Measurements from ENCODE around the gene ARL8A.
"Not testable (repeated sequence)": the region's sequence is repeated elsewhere in the genome, so short reads cannot be mapped to it uniquely, and the experiment has no call there.

ARL8A gene

GRCh38 chr1:202146993-202147392 lies 2.5 kb upstream of the ARL8A start:
- no peak for DNase-seq
- intact Hi-C loops (cut with DNase I) = no loop called here

DNA sequence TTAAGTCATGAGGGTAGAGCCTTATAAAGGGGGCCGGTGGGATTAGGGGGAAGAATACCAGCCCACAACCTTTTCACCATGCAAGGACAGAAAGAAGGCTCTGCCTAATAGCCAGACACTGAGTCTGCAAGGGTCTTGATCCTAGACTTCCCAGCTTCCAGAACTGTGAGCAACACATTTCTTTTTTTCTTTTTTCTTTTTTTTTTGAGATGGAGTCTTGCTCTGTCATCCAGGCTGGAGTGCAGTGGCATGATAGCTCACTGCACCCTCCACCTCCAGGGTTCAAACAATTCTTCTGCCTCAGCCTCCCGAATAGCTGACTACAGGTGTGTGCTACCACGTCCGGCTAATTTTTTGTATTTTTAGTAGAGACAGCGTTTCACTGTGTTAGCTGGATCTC lies 1.7 kb upstream of the ARL8A start:
- intact Hi-C loops (cut with DNase I) = no loop called here

GRCh38 chr1:202145744-202146140 lies 1.2 kb upstream of the ARL8A start:
- DNase-seq; intact Hi-C loops (cut with DNase I): not testable (repeated sequence)

More for the DNA sequence above, 1.7 kb upstream of the ARL8A start:
- DNase-seq = no peak

GRCh38 chr1:202145068-202145743 lies 669 bp upstream of the ARL8A start:
- intact Hi-C loops (cut with DNase I) = no loop called here
- DNase-seq = no peak

GRCh38 chr1:202143768-202144401 lies 652 bp downstream of the ARL8A start:
- DNase-seq = peak in 7 of 42 donors; percentile 38 to 61 (median 52)
- intact Hi-C loops (cut with DNase I) = no loop called here

GRCh38 chr1:202143011-202143767 lies 1.3 kb downstream of the ARL8A start:
- peak in 7 of 42 donors; percentile 39 to 63 (median 49) for DNase-seq
- intact Hi-C loops (cut with DNase I) = no loop called here

DNA sequence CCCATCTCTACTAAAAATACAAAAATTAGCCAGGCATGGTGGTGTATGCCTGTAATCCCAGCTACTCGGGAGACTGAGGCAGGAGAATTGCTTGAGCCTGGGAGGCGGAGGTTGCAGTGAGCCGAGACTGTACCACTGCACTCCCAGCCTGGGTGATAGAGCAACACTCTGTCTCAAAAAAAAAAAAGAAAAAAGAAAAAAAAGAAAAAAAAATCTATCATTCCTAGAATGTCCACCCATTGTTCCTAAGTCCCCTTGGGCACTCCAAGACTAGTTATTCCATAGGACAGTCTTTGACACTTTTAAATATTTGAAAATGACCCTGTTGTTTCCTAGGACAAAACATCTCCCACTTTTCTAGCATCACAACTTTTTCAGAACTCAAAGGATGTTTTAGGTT lies 3.1 kb downstream of the ARL8A start:
- DNase-seq; intact Hi-C loops (cut with DNase I): not testable (repeated sequence)

- DNase-seq = no peak
- intact Hi-C loops (cut with DNase I) = no loop called here
Observed at GRCh38 chr1:202140833-202141232, 3.7 kb downstream of the ARL8A start.

DNA sequence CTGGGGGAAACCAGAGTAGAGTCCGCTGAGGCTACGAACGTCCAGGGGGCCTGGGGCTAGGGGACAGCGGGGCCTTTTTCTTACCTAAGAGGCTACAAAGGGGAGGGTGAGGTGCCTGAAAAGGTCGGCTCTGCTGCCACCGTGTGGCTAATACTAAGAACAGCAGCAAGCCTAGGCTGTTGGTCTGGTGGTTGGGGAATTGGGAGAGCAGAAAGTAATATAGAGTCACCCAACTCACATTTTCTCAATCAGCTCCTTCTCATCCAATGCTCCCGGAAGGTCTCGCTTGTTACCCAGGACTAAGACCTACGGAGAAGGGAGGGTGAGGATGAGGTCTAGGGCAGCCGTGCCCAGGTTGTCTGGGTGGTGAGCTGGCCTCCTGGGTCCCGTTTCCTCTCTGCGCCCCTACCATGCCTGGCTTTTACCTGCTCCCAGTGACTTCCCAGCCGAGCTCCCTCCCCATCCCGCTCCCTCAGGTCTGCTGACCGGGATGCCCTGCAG lies 9.3 kb downstream of the ARL8A start:
- peak in 41 of 42 donors; percentile 62 to 90 (median 78) for DNase-seq
- intact Hi-C loops (cut with DNase I) = loop anchor here (5.0 kb wide), 1 partner anchor 128 kb away; no protein-coding TSS in a partner anchor

DNA sequence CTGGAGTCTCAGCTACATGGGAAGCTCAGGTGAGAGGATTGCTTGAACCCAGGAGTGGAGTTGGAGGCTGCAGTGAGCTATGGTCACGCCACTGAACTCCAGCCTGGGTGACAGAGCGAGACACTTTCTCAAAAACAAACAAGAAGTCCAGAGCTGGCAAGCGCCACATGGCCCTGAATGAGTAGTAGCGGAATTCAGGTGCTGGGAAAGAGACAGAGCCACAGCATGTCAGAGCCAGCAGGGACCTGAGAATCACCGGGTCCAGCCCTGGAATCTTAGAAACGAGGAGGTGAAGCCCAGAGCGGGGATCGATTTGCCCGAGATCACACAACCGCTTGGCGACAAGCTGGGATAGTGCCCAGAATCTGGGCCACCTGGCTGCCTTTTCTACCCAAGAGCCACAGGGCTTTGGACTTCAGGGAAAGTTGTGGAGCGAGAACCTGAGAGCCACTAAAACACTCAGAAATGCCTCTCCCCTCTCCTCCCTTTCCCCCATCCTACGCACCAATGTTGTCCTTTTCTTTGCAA lies 9.8 kb downstream of the ARL8A start:
- intact Hi-C loops (cut with DNase I) = loop anchor here (5.0 kb wide), 2 partner anchors 127 to 247 kb away; partner anchors contain the start of gene SHISA4

GRCh38 chr1:202133989-202134388 lies 10.5 kb downstream of the ARL8A start:
- intact Hi-C loops (cut with DNase I) = loop anchor here (5.0 kb wide), 1 partner anchor 247 kb away; the partner anchor contains the start of gene SHISA4
- DNase-seq = no peak

More for the DNA sequence above, 9.8 kb downstream of the ARL8A start:
- DNase-seq = peak in 2 of 42 donors; percentile 25 to 40

- intact Hi-C loops (cut with DNase I) = loop anchor here (5.0 kb wide), 1 partner anchor 246 kb away; the partner anchor contains the start of gene SHISA4
- DNase-seq = peak in 4 of 42 donors; percentile 23 to 56 (median 38)
Observed at GRCh38 chr1:202133496-202133895, 11.0 kb downstream of the ARL8A start.

DNA sequence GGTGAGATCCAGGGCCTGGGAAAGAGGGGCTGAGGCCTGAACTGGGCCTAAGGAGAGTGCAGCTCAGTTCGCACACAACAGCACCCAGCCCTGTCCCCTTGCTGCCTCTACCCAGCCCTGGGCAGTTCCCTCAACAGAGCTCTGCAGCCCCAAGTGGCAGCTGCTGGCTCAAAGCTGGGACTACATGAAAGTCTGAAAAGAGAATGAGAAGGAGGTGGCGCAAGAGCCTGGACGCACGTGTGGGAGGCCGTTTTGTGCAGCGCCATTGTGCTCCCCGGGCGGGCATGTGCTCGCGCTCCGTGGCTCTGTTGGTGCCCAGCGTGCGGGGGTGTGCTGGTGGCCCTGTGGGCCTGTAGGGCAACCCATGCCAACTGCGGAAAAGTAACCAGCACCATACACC lies 11.5 kb downstream of the ARL8A start:
- peak; percentile 78 to 95 (median 87) for DNase-seq
- intact Hi-C loops (cut with DNase I) = loop anchor here (5.0 kb wide), 1 partner anchor 246 kb away; the partner anchor contains the start of gene SHISA4

GRCh38 chr1:202131956-202132821 lies 12.3 kb downstream of the ARL8A start:
- intact Hi-C loops (cut with DNase I) = loop anchor here (5.0 kb wide), 1 partner anchor 245 kb away; the partner anchor contains the start of gene SHISA4
- DNase-seq = peak; percentile 55 to 93 (median 78)

DNA sequence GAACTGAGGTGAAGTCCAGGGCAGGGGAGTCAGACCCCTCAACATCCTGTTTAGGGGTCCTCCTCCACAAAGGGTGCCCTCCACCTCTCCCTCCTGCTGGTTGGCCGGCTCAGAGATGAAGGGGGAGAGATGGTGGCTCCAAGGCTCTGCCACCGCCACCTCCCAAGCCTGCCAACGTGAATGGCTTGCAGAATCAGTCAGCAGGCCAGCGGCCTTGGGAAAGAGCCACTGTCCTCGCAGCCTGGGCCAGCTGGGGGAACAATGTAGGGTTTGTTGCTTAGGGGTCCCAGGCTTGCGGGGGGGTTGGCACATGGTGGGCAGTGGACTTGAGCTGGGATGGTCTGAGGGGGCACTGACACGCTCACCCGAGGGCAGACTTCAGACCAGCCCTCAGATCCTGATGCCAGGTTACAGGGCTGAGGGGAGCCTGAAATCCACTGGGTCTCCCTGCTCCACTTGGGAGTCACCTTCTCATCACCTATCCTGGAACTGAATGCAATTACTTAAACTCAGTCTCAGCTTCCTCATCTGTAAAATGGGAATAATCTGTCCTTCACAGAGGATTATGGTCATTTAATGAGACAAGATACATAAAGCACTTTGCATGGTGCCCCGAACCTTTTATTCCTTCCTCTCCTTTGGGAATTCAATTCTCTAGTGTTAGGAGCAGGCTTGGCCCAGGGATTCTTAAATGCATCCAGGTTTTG lies 13.6 kb downstream of the ARL8A start:
- peak; percentile 78 to 97 (median 92) for DNase-seq
- intact Hi-C loops (cut with DNase I) = loop anchor here (5.0 kb wide), 1 partner anchor 244 kb away; the partner anchor contains the start of gene SHISA4

DNA sequence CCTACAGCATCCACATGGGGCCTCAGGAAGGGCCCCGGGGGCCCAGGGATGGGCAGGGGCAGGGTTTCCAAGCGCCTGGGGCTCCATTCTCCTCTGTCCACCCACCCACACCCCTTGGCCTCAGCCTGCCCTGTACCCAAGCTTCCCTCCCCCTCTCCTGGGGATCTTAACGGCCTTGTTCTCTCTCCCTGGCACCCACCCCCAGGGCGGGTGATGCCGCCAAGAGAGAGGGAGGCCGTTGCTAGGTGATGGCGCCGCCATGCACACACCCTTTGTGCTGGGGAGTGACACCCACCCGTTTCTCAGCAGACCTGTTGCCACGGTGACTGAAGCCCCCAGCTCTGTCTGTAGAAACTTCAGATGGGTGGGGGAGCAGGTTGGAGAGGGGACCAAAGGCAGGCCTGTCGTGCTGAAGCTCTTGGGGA lies 14.2 kb downstream of the ARL8A start:
- peak; percentile 88 to 99 (median 96) for DNase-seq
- intact Hi-C loops (cut with DNase I) = loop anchor here (5.0 kb wide), 1 partner anchor 243 kb away; the partner anchor contains the start of gene SHISA4
